ENCODE results near the gene STAB1. TPM values are rescaled to one million over a fixed set of nuclear protein-coding genes. Genes with fewer than 3 reads are reported as not detected.

STAB1 gene
- total RNA-seq, 2 experiments from 2014 or later: 0.09 to 0.14 TPM

DNA sequence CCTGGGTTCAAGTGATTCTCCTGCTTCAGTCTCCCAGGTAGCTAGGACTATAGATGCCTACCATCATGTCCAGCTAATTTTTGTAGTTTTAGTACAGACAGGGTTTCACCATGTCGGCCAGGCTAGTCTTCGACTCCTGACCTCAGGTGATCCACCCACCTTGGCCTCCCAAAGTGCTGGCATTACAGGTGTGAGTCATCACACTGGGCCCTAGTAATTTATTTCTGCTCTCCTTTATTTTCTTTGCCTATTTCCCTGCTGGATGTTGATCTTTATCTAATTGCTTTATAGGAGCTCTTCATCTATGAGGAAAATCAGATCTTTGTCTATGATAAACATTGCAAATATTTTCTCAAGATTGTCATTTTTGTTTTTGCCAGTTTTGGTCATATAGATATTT, 72.9 kb downstream of the STAB1 start:
- H3K36me3 Mint-ChIP-seq (ENCODE audit: low read depth): peaks cover 7% of the 10 kb centered on the region
- H3K27ac Mint-ChIP-seq: no peak overlapping the region
- no peak overlapping the region for H3K4me3 Mint-ChIP-seq
- ATAC-seq (no peak), DNase-seq (no peak)
- ChIA-PET POLR2A (no interaction called here), CTCF (interaction anchor here (0.6 to 1.0 kb wide), 2 partner anchors 21 to 23 kb away, joined by 3 read pairs; no protein-coding TSS in a partner anchor)
- no peaks in the 10 kb centered on the region for H3K9me3 Mint-ChIP-seq (ENCODE audit: low read depth)
- intact Hi-C loops (cut with DNase I, micrococcal nuclease): no loop called here
- H3K27me3 Mint-ChIP-seq: no peaks in the 10 kb centered on the region
- no peaks in the 10 kb centered on the region for H3K4me1 Mint-ChIP-seq

DNA sequence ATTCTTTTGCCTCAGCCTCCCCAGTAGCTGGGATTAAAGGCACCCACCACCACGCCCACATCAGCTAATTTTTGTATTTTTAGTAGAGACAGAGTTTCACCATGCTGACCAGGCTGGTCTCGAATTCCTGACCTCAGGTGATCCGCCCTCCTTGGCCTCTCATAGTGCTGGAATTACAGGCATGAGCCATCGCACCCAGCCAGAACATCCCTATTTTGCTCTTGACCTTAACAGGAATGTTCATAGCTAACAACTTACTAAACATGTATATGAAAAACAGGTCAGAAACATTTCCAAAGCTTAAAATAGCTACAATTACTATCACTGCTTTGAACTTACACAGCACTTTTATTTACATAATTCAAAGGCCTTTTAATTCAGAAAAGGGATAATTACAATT, 74.9 kb downstream of the STAB1 start:
- DNase-seq (no peak), ATAC-seq (no peak)
- H3K4me1 Mint-ChIP-seq: no peaks in the 10 kb centered on the region
- peak overlapping the region; percentile 8 for H3K27ac Mint-ChIP-seq
- H3K36me3 Mint-ChIP-seq (ENCODE audit: low read depth): peaks cover 12% of the 10 kb centered on the region
- ChIA-PET CTCF (interaction anchor here (0.7 kb wide), 1 partner anchor 327 kb away, joined by 3 read pairs; the partner anchor contains the start of gene STIMATE), POLR2A (interaction anchor here (0.5 kb wide), 1 partner anchor 172 kb away, joined by 3 read pairs; no protein-coding TSS in a partner anchor)
- no peaks in the 10 kb centered on the region for H3K9me3 Mint-ChIP-seq (ENCODE audit: low read depth)
- no peaks in the 10 kb centered on the region for H3K27me3 Mint-ChIP-seq
- no peak overlapping the region for H3K4me3 Mint-ChIP-seq
- intact Hi-C loops (cut with DNase I, micrococcal nuclease): no loop called here

DNA sequence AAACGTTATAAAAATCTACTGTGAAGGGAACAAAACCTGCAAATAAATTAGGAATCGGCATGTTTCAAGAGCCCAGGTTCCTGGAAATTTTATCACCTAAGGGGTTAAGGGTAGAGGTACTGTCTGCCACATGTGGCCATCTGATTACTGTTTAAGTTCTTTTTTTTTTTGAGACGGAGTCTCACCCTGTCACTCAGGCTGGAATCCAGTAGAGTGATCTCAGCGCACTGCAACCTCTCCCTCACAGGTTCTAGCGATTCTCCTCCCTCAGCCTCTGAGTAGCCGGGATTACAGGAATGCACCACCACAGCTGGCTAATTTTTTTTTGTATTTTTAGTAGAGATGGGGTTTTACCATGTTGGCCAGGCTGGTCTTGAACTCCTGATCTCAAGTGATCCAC, 77.1 kb downstream of the STAB1 start:
- Mint-ChIP-seq H3K27ac (no peak overlapping the region), H3K9me3 (ENCODE audit: low read depth) (no peaks in the 10 kb centered on the region), H3K27me3 (no peaks in the 10 kb centered on the region), H3K4me3 (no peak overlapping the region), H3K4me1 (no peaks in the 10 kb centered on the region), H3K36me3 (ENCODE audit: low read depth) (peaks cover 18% of the 10 kb centered on the region)
- CTCF ChIA-PET: interaction anchor here (0.7 to 1.3 kb wide), 3 partner anchors 10 to 27 kb away, joined by 3 read pairs; no protein-coding TSS in a partner anchor
- POLR2A ChIA-PET: interaction anchor here (0.6 kb wide), 2 partner anchors 40 to 104 kb away, joined by 3 read pairs; no protein-coding TSS in a partner anchor
- intact Hi-C loops (cut with DNase I, micrococcal nuclease): no loop called here
- ATAC-seq (no peak), DNase-seq (no peak)

Other genes starting within 250 kb of the STAB1 start
- 10 to 100 TPM; 52.9 to 59.2 TPM for gene PPM1M, start 249.6 kb upstream of the STAB1 start, total RNA-seq
- gene WDR82, start 216.7 kb upstream of the STAB1 start, total RNA-seq: 100 to 1,000 TPM in 1 of 2 experiments, 10 to 100 TPM in 1; 95.2 to 113 TPM
- gene GLYCTK, start 207.5 kb upstream of the STAB1 start, total RNA-seq: 10 to 100 TPM; 13.3 to 18.8 TPM
- gene DNAH1, start 179.0 kb upstream of the STAB1 start, total RNA-seq: 10 to 100 TPM in 1 of 2 experiments, 1 to 10 TPM in 1; 7.4 to 10.1 TPM
- 10 to 100 TPM; 80.6 to 94.1 TPM for gene BAP1, start 85.3 kb upstream of the STAB1 start, total RNA-seq
- 10 to 100 TPM; 13.9 to 14.1 TPM for gene PHF7, start 84.7 kb upstream of the STAB1 start, total RNA-seq
- gene SEMA3G, start 50.2 kb upstream of the STAB1 start, total RNA-seq: not detected
- 1 to 10 TPM; 2.7 to 4.2 TPM for gene TNNC1, start 41.3 kb upstream of the STAB1 start, total RNA-seq
- gene NISCH, start 39.7 kb upstream of the STAB1 start, total RNA-seq: 10 to 100 TPM; 61.4 to 68.9 TPM
- gene NT5DC2, start 38.5 kb downstream of the STAB1 start, total RNA-seq: 10 to 100 TPM; 35.6 to 59.1 TPM
- gene UQCC5, start 41.3 kb downstream of the STAB1 start, total RNA-seq: 10 to 100 TPM; 12.0 to 12.7 TPM
- 10 to 100 TPM; 57.6 to 59.8 TPM for gene PBRM1, start 190.6 kb downstream of the STAB1 start, total RNA-seq
- gene GNL3, start 190.7 kb downstream of the STAB1 start, total RNA-seq: 100 to 1,000 TPM; 206 to 218 TPM
- gene GLT8D1, start 210.5 kb downstream of the STAB1 start, total RNA-seq: 10 to 100 TPM; 35.2 to 38.0 TPM
- 100 to 1,000 TPM; 111 to 120 TPM for gene SPCS1, start 210.8 kb downstream of the STAB1 start, total RNA-seq